Stimulated activated CD4-positive, alpha-beta T cell treated with anti-CD3 and anti-CD28 coated beads, Interleukin-1b, Interleukin-23, amount 100 ng/mL, for 4 hours (primary cell): ENCODE data around the gene TIMP2.
"Not testable (repeated sequence)": the region's sequence is repeated elsewhere in the genome, so short reads cannot be mapped to it uniquely, and the experiment has no call there.

Source experiments
- DNase-seq, 2 donors: peaks; one replicate each; pipeline ENCODE4 v3.0.0-alpha.2; 2020; ENCODE audit warnings: low read depth in 2 of 2

The TIMP2 gene

DNA sequence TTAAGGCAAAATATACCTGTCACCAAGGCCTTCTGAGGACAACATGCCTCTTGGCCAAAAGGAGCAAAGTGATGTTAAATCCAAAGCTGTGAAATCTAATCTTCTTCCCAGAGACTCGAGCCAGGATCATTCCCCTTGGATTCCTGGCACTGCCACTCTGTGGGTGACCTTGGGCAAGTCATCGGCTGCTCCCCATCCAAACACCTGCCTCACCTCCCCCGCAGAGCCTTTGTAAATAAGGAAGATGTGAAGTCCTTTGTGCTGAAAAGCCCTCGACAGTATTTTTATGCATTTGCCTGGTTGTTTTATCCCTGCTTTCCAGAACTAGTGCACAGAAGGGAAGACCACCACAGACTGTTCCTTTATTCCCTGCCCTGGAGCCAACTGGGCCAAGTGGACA is 16.8 kb downstream of the TIMP2 start:
- no peak for DNase-seq

DNA sequence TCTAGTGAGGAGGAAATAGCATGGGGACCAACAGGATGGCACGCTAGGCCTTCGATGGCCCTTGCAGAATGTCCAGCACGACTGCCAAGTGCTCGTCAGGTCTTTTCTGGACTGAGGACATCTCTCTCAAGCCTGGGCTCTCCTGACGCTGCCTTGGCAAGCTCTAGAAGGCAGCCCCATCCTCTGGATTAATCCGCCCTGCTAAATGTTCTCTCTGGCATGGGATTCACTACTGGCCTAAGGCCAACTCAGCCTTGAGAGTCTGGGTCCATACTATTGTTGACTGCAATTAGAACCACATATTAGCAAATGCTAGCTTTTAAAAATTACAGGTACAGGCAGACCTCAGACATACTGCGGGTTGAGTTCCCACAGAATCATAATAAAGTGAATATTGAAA is 19.6 kb downstream of the TIMP2 start:
- DNase-seq = no peak

DNA sequence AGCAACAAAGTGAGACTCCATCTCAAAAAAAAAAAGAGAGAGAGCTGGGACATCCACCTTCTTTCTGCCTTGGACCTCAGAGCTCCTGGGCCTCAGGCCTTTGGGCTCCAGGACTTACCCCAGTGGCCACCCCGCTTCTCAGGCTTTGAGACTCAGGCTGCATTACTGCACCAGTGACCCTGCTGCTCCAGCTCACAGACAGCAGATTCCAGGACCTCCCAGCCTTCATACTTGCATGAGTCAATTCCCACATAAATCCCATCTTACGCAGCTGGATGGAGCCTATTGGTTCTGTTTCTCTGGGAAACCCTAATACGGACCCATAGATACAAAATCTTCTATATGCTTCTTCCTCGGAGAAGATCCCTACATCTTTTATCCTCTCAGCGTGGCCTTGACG is 20.1 kb downstream of the TIMP2 start:
- DNase-seq = no peak

DNA sequence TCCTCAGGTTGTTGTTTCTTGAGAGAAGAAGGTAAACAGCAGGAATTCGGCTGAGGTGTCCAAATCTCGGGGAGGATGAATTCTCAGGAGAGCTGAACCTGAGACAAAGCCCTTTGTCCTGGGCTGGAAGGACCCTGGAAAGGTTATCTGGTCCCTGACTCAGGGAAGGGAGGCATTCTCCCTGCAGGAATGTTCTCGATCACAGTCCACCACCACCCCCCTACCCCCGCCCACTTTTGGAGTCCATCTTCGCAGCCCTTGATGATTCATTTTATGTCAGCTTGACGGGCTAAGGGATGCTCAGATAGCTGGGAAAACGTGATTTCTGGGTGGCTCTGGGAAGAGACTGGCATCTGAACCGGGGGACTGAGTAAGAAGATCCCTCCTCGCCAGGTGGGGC is 20.8 kb downstream of the TIMP2 start:
- DNase-seq = no peak

DNA sequence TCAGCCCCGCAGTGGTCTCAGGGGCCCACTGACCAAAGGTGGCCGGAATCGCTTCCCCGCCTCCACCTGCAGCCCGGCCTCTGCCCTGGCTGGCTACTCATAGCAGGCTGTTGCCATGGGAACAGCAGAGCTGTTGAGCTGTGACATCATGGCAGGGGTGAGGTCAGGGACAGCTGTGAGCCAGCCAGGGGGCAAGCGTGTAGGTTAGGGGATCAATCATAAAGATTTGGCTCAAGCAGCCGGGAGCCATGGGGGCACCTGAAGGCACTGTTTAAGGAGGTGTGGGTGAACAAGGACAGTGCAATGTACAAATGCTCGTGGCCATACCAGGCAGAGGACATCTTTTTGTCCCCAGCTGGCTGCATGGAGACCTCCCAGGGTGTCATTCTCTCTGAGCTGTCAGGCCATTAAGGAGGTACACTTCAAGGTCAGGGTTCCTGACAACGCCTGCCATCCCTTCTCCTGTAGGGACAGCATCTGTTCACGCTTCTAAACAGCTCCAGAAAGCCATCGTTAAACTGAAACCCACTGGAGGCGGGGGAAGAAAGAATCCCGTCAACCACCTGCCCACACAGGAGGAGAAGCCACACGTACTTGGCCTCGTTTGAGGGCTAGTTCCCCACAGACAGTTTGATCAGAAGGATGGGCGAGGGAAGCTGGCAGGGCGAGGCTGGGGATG is 21.9 kb downstream of the TIMP2 start, which contains the start of gene CEP295NL:
Gene CEP295NL (minus strand): TSS at position 101 of the 679 bp plus-strand sequence. CDS start 1,373 bp downstream, outside the sequence.
- no peak for DNase-seq

DNA sequence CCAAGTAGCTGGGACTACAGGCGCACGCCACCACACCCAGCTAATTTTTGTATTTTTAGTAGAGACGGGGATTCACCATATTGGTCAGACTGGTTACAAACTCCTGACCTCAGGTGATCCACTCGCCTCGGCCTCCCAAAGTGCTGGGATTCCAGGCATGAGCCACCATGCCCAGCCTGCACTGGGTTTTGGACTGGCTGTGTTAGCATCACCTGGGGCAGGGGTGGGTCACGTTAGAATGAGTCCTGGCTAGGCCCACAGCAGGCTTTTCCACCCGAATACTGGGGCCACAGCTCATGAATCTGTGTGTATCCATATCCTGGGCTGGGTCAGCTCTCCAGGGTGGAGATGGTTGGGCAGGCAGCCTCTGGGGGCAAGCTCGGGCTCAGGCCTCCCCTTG is 23.0 kb downstream of the TIMP2 start:
- DNase-seq = not testable (repeated sequence)

DNA sequence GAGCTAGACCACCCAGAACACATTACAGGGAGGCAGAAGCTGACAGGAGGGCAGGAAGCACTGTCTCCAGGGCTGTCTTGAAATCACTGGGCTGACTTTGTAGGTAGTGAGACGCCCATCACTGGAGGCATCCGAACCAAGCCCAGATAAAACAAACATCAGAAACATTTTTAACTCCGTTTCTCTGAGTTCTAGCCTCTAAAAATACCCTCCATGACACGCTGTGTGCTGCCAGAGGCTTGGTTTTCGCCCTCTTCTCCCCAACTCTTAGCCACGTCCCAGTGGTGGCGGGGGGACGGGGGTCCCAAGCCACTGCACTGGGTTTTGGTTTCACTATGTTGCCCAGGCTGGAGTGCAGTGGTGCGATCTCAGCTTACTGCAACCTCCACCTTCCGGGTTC is 23.4 kb downstream of the TIMP2 start:
- DNase-seq = no peak

DNA sequence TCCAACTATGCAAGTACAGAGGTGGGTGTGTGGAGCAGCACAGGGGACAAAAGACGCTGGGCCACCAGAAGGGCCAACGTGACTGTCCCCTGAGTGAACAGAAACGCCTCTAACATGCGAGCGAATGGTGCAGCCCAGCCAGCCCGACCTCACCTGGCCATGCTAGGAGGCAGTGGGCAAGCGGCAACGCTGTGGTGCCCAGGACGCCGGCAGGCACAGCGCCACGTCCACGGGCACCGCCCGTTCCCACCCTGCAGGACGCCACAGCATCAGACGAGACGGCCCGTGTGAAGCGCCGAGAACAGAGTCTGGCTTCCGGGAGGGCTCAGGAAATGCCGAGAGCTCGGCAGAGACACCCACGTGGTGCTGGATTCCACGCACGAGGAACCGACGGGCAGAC is 24.4 kb downstream of the TIMP2 start:
- DNase-seq = no peak

DNA sequence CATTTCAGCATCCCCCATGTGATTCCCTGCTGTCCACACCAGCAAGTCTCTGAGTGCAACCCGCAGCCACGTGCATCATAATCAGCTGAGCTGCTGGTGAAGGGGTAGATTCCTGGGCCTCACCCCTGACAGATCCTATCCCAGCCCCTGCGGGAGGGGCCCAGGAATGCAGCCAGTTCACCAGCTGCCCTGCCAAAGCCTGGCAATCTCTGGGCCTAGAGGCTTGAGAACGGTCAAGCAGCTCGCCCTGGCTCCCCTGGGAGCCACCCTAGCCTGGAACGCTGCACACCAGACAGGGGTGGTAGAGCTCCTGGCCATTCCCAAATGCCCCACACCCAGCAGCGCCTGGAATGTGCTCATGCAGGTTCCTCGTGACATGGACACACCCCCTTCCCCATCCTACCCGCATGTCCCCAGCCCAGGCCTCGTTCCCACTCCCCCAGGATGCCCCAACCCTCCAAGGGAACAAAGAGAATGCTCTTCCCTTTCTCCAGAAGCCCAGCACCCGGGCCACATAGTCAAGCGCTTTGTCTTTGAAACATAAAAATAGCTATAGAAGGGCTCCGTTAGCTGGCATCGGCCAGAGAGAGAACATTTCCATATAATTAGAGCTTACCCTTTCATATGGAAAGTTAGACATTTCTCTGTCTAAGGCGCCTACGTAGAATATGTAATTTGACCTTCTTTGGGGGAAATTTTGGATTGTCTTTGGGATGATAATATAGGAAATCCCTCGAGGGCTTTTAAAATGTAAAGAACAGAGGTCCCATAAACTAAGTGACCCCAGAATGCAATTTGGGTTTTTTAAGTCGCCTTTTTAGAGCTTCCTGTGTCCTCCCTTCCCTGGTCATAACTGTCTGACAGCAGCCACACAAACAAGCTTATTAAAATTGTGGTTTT is 25.6 kb downstream of the TIMP2 start:
- no peak for DNase-seq

DNA sequence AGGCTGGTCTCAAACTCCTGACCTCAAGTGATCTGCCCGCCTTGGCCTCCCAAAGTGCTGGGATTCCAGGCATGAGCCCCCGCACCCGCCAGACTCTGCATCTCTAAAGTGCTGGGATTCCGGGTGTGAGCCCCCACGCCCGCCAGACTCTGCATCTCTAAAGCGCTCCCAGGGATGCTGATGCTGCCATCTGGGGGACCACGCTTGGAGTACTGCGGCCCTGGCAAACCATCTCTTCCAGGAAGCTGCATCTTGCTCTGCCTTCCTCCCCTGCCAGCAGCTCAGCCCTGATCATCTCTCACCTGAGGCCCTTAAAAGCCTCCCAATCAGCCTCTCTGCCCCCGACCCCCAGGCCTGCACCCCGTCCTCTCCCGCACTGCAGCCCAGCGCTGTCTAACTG is 26.2 kb downstream of the TIMP2 start:
- DNase-seq = no peak

DNA sequence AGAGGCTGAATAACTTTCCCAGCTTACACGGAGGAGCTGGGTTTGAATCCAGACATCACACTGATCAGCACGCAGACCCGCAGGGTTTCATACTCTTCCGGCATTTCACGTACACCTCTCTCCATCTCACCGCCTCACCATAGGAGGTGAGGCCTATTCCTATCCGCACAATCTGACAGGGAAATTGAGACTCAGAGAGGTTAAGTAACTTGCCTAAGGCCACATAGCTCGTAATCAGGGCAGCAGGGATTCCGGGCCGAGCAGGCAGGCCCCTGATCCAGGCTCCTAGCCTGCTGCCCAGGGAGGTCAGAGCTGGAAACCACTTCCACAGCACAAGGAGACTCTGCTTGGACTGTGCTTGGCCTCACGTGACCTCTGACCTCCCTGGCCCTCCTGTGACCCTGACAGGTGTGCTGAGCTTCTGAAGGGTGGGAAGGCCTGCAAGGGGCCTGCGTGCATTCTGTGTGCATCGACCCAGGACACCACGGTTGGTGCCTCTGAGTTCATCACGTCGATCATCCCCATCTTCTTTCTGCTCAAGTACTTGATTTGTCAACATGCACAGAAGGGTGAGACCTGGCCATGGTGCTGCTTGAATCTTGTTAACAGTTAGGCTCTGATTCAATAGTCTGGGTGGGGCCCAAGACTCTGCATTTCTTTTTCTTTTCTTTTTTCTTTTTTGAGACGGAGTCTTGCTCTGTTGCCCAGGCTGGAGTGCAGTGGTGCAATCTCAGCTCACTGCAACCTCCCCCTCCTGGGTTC is 26.9 kb downstream of the TIMP2 start:
- DNase-seq = no peak

DNA sequence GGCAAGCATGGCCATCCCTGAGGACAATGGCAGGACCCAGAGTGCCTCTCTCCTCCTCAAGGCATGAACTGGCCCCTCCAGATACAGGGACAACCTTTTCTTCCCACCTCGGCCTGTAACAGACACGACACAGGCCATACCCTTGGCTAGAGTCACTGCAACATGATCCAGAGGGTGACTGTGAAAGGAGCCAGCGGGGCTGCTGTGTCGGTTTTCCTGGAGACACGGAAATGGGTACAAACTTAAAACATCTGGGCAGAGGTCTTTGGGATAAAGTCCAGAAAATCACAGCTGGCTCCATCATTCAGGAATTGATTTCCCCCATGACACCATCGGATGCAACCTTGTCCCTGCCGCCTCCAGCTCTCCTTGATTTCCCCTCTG is 27.5 kb downstream of the TIMP2 start:
- DNase-seq = no peak

DNA sequence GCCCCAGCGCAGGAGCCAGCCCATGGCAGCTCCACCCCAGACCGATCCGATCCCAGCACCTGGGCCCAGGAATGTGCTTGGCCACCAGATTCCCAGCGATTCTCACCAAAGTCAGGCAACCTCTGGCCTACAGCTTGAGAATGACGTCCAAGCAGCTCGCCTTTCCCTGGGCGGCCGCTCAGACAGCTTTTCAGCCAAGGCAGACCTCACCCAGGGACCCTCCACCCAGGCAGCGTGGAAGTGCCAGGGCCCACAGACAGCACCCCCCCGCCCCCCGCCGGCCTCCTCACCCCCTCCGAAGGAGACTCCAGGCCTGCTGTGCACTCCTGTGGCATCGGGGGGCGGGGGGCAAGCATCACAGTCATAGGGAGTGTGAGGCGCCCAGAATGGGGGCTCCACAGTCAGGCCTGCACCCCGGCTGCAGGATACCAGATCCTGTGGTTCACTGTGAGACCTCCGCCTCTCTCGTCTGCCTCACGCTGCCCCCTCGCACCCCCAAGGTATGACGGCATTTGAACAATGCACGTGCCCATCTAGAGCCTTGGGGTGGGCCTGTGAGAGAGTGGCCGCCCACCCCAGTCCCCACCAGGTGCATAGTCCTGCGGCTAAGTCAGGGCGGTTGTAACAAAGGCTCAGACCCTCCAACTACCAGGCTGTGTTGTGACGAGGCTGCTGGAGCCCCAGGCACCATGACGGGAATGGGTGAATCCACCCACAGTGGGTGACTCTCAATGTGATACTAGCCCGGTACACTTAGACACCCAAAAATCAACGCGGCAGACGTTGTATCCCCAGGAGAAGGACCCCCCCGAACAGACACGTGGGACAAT is 28.1 kb downstream of the TIMP2 start:
- no peak for DNase-seq

DNA sequence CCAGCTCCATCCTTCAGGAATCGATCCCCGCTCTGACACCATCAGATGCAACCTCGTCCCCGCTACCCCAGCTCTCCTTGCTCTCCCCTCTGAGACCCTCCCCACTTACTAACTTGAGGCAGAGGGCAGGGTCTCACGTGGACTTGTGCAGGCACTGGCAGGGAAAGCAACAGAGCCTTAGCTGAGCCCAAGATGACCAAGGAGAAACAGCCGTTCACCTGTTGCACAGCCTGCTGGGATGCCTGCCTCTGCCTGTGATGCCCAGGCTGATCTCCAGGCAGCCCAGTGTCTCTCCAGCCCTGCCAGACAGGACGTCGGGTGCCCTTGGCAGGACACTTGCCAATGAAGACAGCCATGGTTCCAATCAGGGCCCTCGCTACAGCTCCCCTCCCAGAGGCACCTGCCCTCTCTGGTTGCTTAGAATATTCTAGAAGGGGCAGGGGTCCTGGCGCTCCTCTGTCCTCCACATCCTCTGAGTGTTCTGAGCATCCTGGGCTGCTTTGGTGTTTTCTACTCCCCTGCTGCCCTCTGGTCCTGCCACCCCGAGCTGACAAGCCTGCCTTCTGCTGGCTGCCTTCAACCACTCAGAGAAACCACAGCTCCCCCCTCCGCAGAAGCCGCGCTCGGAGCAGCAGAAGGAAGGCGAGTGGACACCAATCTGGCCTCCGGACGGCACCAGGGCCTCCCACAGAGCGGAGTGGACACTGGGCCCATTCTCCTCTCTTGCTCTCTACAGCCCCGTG is 28.9 kb downstream of the TIMP2 start:
- DNase-seq = no peak

DNA sequence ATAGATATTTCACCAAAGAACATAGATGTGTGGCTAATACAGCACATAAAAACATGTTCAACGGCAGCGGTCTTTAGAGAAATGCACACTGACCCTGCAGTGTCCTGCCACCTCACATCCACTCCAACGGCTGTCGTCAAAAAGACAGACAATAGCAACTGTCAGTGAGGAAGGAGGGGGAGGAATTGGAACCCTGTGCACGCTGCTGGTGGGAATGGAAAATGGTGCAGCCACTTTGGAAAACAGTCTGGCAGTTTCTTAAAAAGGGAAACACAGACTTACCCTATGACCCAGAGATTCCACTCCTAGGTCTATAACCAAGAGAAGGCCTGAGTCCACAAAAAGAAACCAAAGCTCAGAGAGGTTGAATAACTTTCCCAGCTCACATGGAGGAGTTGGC is 29.9 kb downstream of the TIMP2 start:
- DNase-seq = no peak

DNA sequence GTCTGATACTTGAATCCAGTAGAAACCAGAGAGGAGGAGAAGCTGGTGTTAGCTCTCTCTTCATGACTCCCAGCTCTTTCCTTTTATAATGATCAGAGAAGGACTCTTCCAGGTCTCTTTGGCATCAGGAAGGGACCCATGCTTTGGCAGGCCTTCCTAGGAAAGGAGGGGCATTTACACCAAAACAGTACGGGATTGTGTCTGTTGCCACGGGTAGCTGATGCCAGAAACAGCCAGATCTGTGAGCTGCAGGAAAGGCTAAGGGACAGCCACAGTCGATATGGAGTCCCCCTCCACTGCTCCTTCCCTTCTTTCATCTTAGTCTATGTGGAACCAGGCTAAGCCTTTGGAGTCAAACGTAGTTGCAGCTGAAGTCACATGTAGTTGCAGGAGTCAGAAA is 31.5 kb downstream of the TIMP2 start:
- no peak for DNase-seq

DNA sequence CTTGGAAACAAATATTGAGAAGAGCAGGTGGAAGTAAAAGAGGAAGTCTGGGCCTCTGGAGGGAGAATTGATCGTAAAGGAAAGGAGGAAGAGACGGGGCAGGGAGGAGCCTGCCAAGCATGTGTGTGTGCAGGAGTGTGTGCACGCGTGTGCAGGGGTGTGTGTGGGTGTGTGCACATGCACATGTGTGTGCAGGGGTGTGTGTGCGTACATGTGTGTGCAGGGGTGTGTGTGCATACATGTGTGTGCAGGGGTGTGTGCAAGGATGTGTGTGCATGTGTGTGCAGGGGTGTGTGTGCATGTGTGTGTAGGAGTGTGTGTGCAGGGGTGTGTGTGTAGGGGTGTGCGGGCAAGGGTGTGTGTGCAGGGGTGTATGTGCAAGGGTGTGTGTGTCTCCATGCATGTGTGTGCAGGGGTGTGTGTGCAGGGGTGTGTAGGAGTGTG is 32.2 kb downstream of the TIMP2 start:
- no peak for DNase-seq

DNA sequence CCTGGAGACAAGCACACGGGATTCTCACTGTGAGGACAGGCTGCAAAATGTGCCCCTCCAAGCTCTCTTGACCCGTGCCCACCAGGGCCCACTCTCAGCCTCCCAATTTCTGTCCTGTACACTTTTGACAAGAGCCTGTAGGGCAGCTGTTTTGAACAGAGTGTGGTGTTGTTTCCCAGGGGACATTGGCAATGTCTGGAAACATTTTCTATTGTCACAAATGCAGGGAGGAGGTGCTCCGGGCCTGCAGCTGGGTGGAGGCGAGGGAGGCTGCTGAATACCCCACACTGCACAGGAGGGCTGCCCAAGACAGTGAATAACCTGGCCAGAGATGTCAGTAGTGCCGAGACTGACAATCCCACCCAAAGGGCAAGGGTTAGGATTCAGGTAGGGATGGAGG is 32.7 kb downstream of the TIMP2 start:
- DNase-seq = no peak

DNA sequence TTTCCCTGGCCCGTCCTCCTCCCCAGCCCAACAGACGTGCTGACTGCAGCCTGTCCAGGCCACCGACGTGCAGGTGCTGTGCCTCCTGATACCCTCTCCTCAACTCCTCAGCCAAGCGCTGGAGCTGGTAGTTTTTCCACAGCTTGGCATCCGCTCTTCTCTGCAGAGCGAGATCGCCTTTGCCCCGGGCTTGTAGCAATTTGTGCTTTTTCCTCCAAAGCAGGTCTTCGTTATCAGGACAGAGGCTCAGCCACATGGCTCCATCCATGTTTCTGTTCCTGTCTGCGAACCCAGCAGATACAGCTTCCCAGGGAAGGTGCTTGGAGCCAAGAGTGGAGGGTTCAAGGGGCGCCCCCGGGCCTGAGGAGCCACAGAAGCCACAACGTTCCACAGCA is 33.1 kb downstream of the TIMP2 start:
- DNase-seq = no peak

DNA sequence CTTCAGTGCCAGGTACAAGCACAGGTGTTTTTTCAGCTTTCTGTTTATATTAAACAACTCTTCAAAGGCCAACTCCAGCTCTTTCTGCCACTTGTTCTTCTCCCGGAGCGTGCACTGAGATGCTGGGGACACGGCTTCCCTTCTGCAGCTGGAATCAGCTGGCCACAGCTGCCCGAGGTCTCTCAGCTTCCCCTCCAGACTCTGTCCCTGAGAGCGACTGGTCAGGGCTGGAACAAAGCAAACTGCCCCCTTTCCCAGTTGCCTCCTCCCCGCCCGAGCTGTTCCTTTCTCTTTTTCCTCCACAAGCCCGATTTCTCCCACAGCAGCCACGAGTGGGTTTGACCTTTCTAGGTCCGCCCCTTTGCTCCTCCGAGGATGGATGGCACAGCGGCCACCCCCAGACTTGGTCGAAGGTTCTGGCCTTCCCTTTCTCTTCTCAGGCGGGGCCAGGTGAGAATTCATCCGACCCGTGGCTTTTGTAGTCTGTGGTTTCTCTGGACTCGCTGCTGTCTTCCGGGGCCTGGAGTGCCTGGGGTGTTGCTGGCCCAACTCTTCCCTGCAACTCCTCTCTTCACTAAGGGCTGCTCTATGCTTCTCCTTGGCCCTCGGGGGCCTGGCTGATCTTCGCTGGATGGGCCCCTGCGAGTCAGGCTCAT is 33.7 kb downstream of the TIMP2 start:
- no peak for DNase-seq
